Hematopoietic multipotent progenitor cell (in vitro differentiated cells): ENCODE data around the gene EVPLL. TPM values are rescaled to one million over a fixed set of nuclear protein-coding genes. Genes with fewer than 3 reads are reported as not detected.
"Not testable (repeated sequence)": the region's sequence is repeated elsewhere in the genome, so short reads cannot be mapped to it uniquely, and the experiment has no call there.

Experiments
- DNase-seq, 3 donors: peaks; one replicate each; pipeline ENCODE4 v3.0.0-alpha.2; 2011 to 2015; ENCODE audit warnings: low read depth in 2 of 3, low spot score in 2 of 3
- small RNA-seq: library from RNA; depleted of rRNA; stranded (forward); fragments of <200 nt; gene quantifications from one replicate; pipeline ENCODE3, GENCODE V24; 2012
- total RNA-seq: library from RNA; depleted of rRNA; stranded (reverse); fragments of >200 nt; gene quantifications from one replicate; pipeline ENCODE4 v1.2.3, GENCODE V29; 2012

Gene EVPLL
- total RNA-seq, 1 donor, result not detected

GRCh38 chr17:18422464-18422863, 44.9 kb downstream of the EVPLL start:
- not testable (repeated sequence) for DNase-seq

GRCh38 chr17:18423015-18423414, 45.4 kb downstream of the EVPLL start:
- not testable (repeated sequence) for DNase-seq

GRCh38 chr17:18425593-18425992, 48.0 kb downstream of the EVPLL start:
- not testable (repeated sequence) for DNase-seq

- not testable (repeated sequence) for DNase-seq
Measured at GRCh38 chr17:18426639-18427038, 49.1 kb downstream of the EVPLL start.

GRCh38 chr17:18432206-18432605, 54.6 kb downstream of the EVPLL start:
- not testable (repeated sequence) for DNase-seq

Small RNA genes within 50 kb of the gene (small RNA-seq; reads per million reads assigned to genes)
- not detected for gene AL353997.5
- not detected for gene YWHAEP2

Other genes starting within 250 kb of the EVPLL start
- gene ALKBH5, start 193.9 kb upstream of the EVPLL start, total RNA-seq, result 104 TPM
- 34.5 TPM for gene LLGL1, start 152.1 kb upstream of the EVPLL start, total RNA-seq
- gene FLII, start 119.0 kb upstream of the EVPLL start, total RNA-seq, result 378 TPM
- gene MIEF2, start 117.1 kb upstream of the EVPLL start, total RNA-seq, result 33.7 TPM
- gene TOP3A, start 62.8 kb upstream of the EVPLL start, total RNA-seq, result 38.8 TPM
- gene SMCR8, start 62.5 kb upstream of the EVPLL start, total RNA-seq, result 30.2 TPM
- gene SHMT1, start 14.2 kb upstream of the EVPLL start, total RNA-seq, result 18.9 TPM
- 0.27 TPM for gene LGALS9C, start 99.0 kb downstream of the EVPLL start, total RNA-seq